Nephron progenitor cell (in vitro differentiated cells): Measurements from ENCODE around the gene B2M.
"Not testable (repeated sequence)": the region's sequence is repeated elsewhere in the genome, so short reads cannot be mapped to it uniquely, and the experiment has no call there.

Experiments
- DNase-seq: peaks from one replicate; pipeline ENCODE4 v3.0.0; 2021
- H3K27ac Mint-ChIP-seq: 2 replicates; pipeline ENCODE4 v1.8.0; 2021; ENCODE audit warnings: mild to moderate bottlenecking, moderate library complexity, mixed read lengths
- H3K27me3 Mint-ChIP-seq: 2 replicates; pipeline ENCODE4 v1.8.0; 2021; ENCODE audit warnings: mild to moderate bottlenecking, low read depth, mixed read lengths; ENCODE audit not compliant: poor library complexity
- H3K36me3 Mint-ChIP-seq: 2 replicates; pipeline ENCODE4 v1.8.0; 2021; ENCODE audit warnings: low read depth, mixed read lengths
- H3K4me1 Mint-ChIP-seq: 2 replicates; pipeline ENCODE4 v1.8.0; 2021; ENCODE audit warnings: mixed read lengths
- H3K4me3 Mint-ChIP-seq: 2 replicates; pipeline ENCODE4 v1.8.0; 2021; ENCODE audit warnings: mild to moderate bottlenecking, moderate library complexity, mixed read lengths
- H3K9me3 Mint-ChIP-seq: 2 replicates; pipeline ENCODE4 v1.8.0; 2021; ENCODE audit warnings: mild to moderate bottlenecking, moderate library complexity, mixed read lengths
- CTCF ChIP-seq: fragments of 200-600 bp; sonication (generic); IDR thresholded peaks from 2 replicates; pipeline ENCODE4 v1.5.0; 2021; ENCODE audit warnings: antibody characterized with exemption

The B2M gene

GRCh38 chr15:44738340-44738984, 27.1 kb downstream of the B2M start:
- peaks cover 30% of the 10 kb centered on the region for H3K9me3 Mint-ChIP-seq
- peak; percentile 59 for TF ChIP-seq CTCF
- H3K27me3 Mint-ChIP-seq, result no peaks in the 10 kb centered on the region
- no peak overlapping the region for H3K27ac Mint-ChIP-seq
- DNase-seq, result no peak
- H3K4me3 Mint-ChIP-seq, result no peak overlapping the region
- no peaks in the 10 kb centered on the region for H3K36me3 Mint-ChIP-seq
- H3K4me1 Mint-ChIP-seq, result peaks cover 13% of the 10 kb centered on the region

DNA sequence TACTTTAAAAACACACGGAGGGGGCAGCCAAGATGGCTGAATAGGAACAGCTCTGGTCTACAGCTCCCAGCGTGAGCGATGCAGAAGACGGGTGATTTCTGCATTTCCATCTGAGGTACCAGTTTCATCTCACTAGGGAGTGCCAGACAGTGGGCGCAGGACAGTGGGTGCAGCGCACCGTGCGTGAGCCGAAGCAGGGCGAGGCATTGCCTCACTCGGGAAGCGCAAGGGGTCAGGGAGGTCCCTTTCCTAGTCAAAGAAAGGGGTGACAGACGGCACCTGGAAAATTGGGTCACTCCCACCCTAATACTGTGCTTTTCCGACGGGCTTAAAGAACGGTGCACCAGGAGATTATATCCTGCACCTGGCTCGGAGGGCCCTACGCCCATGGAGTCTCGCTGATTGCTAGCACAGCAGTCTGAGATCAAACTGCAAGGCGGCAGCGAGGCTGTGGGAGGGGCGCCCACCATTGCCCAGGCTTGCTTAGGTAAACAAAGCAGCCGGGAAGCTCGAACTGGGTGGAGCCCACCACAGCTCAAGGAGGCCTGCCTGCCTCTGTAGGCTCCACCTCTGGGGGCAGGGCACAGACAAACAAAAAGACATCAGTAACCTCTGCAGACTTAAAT, 28.0 kb downstream of the B2M start:
- H3K9me3 Mint-ChIP-seq, result peaks cover 32% of the 10 kb centered on the region
- H3K36me3 Mint-ChIP-seq, DNase-seq, H3K27ac Mint-ChIP-seq, H3K4me3 Mint-ChIP-seq, H3K27me3 Mint-ChIP-seq: not testable (repeated sequence)
- peaks cover 13% of the 10 kb centered on the region for H3K4me1 Mint-ChIP-seq

DNA sequence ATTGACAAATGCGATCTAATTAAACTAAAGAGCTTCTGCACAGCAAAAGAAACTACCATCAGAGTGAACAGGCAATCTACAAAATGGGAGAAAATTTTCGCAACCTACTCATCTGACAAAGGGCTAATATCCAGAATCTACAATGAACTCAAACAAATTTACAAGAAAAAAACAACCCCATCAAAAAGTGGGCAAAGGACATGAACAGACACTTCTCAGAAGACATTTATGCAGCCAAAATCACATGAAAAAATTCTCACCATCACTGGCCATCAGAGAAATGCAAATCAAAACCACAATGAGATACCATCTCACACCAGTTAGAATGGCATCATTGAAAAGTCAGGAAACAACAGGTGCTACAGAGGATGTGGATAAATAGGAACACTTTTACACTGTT, 32.1 kb downstream of the B2M start:
- peaks cover 14% of the 10 kb centered on the region for H3K27me3 Mint-ChIP-seq
- H3K36me3 Mint-ChIP-seq, H3K27ac Mint-ChIP-seq: not testable (repeated sequence)

GRCh38 chr15:44753345-44753744, 42.0 kb downstream of the B2M start:
- Mint-ChIP-seq H3K4me3 (no peak overlapping the region), H3K27ac (no peak overlapping the region), H3K4me1 (no peaks in the 10 kb centered on the region), H3K9me3 (peaks cover 40% of the 10 kb centered on the region), H3K27me3 (peaks cover 31% of the 10 kb centered on the region), H3K36me3 (peaks cover 4% of the 10 kb centered on the region)
- no peak for DNase-seq
- no peak for TF ChIP-seq CTCF

More for the DNA sequence above, 32.1 kb downstream of the B2M start:
- not testable (repeated sequence) for H3K4me1 Mint-ChIP-seq, H3K4me3 Mint-ChIP-seq, DNase-seq
- H3K9me3 Mint-ChIP-seq, result peaks cover 45% of the 10 kb centered on the region

- H3K36me3 Mint-ChIP-seq, result no peaks in the 10 kb centered on the region
- H3K9me3 Mint-ChIP-seq, result peaks cover 8% of the 10 kb centered on the region
- H3K27me3 Mint-ChIP-seq, result peaks cover 26% of the 10 kb centered on the region
- H3K4me1 Mint-ChIP-seq, result no peaks in the 10 kb centered on the region
- no peak for TF ChIP-seq CTCF
- H3K4me3 Mint-ChIP-seq, result no peak overlapping the region
- no peak overlapping the region for H3K27ac Mint-ChIP-seq
- DNase-seq, result no peak
Observed at GRCh38 chr15:44763187-44763586, 51.9 kb downstream of the B2M start.

DNA sequence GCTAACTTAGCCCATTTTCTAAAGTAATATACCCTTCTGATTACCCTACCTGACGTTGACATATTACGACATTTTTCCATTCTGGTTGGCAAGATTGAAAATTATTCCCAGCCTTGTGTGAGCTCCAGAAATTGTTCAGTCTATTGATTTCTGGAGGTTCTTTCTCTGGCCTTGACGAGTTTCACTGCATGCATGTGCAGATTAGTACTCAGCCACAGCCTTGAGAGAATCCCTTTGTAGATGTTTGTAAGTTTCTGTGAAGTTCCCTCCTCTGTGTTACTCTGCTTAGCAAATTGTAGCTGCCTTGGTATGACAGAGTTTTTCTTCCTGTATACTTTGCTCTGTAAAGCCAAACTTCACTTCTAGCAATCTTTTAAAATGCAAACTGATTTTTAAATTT, 52.5 kb downstream of the B2M start:
- no peak for TF ChIP-seq CTCF
- Mint-ChIP-seq H3K27me3 (peaks cover 20% of the 10 kb centered on the region), H3K4me1 (no peaks in the 10 kb centered on the region), H3K36me3 (no peaks in the 10 kb centered on the region), H3K4me3 (no peak overlapping the region), H3K9me3 (peaks cover 8% of the 10 kb centered on the region), H3K27ac (no peak overlapping the region)
- DNase-seq, result no peak

DNA sequence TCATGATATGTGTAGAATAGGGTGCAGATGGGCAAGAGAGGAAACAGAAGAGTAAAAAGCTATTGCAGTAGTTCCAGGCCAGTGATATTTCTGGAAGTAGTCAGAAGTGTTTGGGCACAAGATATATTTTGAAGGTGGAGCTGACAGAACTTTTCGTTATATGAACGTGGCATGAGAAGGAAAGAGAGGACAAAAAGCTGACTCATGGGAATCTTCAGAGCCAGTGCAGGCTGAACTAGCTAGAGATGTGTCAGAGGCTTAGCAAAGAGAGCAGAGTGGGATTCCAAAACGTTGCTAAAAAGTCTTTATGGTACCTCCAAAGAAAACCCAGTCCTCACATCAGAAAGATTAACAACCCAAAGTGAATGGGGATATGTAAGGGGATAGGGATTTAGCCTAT, 53.7 kb downstream of the B2M start:
- no peak for DNase-seq
- Mint-ChIP-seq H3K4me3 (no peak overlapping the region), H3K36me3 (no peaks in the 10 kb centered on the region), H3K27ac (no peak overlapping the region), H3K27me3 (peaks cover 8% of the 10 kb centered on the region), H3K4me1 (no peaks in the 10 kb centered on the region), H3K9me3 (peaks cover 15% of the 10 kb centered on the region)
- no peak for TF ChIP-seq CTCF
